Measurements from ENCODE around the gene FHIT.

DNA sequence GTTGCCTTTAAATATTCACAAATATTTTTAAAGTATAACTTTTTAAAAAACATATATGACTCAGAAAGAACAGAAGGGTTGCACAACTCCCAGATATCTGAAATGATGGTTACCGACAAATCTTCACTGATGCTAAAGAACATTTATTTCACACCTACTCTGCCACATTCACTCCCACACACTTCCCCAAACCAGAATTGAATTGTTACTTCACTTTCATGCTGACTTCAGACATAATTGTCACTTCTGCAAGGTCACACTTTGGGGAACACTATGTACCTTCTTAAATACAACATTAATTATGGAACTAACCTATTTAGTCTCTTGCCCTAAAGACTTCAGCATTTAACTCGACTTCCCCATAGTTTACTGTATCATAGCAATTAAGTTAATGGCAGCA lies 795.1 kb downstream of the FHIT start:
- TF ChIP-seq, protein P1, sequence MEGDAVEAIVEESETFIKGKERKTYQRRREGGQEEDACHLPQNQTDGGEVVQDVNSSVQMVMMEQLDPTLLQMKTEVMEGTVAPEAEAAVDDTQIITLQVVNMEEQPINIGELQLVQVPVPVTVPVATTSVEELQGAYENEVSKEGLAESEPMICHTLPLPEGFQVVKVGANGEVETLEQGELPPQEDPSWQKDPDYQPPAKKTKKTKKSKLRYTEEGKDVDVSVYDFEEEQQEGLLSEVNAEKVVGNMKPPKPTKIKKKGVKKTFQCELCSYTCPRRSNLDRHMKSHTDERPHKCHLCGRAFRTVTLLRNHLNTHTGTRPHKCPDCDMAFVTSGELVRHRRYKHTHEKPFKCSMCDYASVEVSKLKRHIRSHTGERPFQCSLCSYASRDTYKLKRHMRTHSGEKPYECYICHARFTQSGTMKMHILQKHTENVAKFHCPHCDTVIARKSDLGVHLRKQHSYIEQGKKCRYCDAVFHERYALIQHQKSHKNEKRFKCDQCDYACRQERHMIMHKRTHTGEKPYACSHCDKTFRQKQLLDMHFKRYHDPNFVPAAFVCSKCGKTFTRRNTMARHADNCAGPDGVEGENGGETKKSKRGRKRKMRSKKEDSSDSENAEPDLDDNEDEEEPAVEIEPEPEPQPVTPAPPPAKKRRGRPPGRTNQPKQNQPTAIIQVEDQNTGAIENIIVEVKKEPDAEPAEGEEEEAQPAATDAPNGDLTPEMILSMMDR (IDR thresholded peaks at IDR 0.05; ENCODE audit: insufficient read depth, low read length, poor library complexity, severe bottlenecking) = no peak
- no peak for TF ChIP-seq EZH2phosphoT487 (conservative IDR thresholded peaks at IDR 0.05; ENCODE audit: low read length)
